GM12875 (cell line): ENCODE measurements around the gene TAF1A.

Experiments
- H3K4me3 ChIP-seq: one replicate; pipeline ENCODE4 v1.5.1; 2011; ENCODE audit warnings: low read depth, low read length, control low read depth
- TF ChIP-seq, protein P1 (sequence below): IDR thresholded peaks from 2 replicates; pipeline ENCODE4 v1.5.1; 2011; ENCODE audit warnings: low read depth, mild to moderate bottlenecking, control low read depth, inconsistent platforms, low read length, moderate library complexity, borderline replicate concordance; ENCODE audit not compliant: insufficient read depth

Gene TAF1A

DNA sequence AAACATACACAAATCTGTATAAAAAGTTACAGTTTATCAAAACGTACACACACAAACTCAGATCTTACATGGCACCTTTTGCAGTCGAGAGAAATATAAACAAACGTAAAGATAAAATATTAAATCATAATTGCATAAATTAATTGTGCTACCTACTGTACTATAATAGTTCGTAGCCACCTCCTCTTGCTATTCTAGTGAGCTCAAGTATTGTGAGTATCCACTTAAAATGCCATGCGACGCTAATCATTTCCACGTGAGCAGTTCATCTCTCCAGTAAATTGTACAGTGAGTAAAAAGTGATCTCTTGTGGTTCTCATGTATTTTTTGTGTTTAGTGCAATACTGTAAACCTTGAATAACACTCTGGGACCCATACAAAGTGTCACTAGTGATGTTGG, 34.5 kb upstream of the TAF1A start:
- TF ChIP-seq, protein P1, sequence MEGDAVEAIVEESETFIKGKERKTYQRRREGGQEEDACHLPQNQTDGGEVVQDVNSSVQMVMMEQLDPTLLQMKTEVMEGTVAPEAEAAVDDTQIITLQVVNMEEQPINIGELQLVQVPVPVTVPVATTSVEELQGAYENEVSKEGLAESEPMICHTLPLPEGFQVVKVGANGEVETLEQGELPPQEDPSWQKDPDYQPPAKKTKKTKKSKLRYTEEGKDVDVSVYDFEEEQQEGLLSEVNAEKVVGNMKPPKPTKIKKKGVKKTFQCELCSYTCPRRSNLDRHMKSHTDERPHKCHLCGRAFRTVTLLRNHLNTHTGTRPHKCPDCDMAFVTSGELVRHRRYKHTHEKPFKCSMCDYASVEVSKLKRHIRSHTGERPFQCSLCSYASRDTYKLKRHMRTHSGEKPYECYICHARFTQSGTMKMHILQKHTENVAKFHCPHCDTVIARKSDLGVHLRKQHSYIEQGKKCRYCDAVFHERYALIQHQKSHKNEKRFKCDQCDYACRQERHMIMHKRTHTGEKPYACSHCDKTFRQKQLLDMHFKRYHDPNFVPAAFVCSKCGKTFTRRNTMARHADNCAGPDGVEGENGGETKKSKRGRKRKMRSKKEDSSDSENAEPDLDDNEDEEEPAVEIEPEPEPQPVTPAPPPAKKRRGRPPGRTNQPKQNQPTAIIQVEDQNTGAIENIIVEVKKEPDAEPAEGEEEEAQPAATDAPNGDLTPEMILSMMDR, result no peak
- no peak overlapping the region for H3K4me3 ChIP-seq

DNA sequence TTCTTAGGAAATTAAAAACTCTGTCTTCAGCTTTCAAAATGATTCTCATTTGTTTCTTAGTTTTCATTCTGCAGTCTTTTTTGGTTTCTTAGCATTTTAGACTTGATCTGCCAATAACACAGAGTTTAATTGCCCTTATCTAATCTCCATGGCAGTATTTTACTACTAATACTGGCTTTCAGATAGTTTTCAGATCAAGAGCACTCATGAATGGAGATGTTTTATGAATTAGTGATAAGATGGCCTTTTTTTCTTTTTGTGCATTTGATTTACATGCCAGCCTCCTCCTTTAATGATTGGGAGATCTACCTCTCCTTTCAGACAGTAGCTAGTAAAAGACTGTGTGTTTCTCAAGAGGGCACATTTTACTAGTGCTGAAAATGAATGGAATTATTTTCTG, 33.7 kb upstream of the TAF1A start:
- TF ChIP-seq, protein P1, result no peak
- no peak overlapping the region for H3K4me3 ChIP-seq

DNA sequence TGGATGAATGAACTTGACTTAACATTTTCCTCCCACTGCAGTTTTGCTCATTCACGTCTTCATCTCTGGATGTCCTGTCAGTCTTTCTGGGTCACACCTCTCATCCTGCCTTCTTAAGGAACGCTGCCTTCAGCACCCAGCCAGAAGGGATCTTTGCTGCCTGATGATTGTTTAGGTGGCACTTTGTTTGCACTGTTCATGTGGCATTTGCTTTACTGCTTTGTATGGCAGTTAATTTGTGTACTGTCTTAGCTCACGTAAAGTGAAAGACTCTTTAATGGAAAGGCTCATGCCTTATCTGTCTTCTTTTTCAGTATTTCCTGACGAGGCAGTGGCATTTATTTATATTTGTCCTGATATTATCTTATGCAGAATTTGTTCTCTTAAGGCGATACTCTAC, 33.0 kb upstream of the TAF1A start:
- no peak overlapping the region for H3K4me3 ChIP-seq
- TF ChIP-seq, protein P1, result no peak

DNA sequence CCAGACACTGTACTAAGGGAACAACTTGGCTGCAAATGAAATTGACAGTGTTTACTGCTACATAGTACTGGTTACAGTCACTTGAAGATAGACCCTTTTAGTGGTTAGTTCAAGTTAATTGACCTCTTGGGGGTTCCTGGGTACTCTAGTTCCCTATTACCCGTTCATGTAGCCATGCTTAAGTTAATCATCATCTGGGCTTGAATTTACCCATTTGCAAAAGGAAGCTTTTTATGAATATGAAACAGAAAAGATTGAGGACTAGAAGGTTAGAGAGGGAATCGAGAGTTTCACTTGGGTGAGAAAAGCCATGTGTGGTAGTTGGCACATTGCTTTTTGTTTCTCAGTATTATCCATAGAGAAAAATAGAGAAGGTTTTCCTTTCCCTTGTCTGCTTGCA, 30.8 kb upstream of the TAF1A start:
- TF ChIP-seq, protein P1, result no peak
- H3K4me3 ChIP-seq, result no peak overlapping the region

DNA sequence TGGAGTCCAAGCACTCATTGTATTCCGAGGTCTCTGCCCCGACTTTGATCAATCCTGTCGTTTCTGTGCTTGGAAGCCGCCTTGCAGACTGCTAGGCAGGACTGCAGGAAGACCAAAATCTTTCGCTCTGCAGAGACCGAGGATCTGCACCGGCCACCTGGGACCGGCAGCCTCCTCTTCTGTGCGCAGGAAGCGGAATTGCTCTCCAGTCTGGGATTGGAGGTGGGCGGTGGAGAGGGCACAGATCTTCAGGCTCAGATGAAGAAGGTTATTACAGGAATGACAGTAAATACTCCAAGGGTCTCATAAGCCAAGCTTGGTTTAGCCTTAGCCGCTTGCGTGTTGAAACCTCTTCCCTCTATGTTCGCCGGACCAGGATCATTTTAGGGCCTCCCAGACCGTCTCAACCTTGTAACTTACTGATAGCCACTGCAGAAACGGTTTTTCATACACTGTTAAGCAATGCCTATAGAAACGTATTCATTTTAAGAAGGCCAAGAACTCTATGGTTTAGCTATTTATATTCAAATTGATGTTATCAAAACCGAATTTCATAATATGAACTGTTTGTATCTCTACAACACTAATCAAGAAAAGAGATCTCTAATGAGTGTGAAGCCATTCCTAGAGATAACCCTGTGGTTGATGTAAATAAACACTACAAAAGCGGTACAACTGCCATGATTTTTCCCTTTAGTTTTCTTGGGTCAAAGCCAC, 29.3 kb upstream of the TAF1A start:
- TF ChIP-seq, protein P1, result no peak
- H3K4me3 ChIP-seq, result peak overlapping the region; percentile 78

DNA sequence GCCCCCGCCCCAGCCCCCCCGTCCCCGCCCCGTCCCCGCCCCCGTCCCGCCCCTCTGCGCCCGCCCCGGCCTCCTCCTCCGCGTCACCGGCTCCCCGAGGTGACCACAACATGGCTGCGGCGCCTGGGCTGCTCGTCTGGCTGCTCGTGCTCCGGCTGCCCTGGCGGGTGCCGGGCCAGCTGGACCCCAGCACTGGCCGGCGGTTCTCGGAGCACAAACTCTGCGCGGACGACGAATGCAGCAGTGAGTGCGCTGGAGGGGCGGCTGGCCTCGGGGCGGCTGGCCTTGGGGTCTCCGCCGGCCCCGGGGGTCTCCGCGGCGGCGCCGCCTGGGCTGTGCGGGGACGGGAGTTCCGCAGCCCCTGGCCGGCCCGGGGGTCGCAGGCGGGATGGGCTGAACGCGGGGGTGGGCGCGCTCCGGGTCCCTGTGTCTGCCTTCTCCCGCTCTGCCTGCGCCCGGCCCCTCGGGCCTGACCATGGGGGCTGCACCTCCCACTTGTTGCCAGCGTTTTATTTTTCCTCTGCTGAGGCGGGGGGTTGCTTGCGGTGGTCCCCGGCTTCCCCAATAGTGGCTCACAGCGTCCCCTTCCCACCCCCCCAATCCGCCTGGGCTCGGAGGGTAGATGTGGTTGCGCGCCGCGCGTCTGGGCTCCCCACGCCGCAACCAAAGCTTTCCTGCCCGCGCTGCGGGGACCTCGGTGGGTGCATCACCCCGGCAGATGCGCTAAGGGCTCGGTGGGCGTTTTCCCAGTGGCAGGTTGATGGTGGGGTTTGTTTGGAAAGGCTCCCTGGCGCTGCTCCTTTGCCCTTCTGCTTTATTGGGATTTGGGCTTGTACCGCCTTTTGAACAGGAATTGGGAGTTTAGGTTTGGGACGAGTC, 28.5 kb upstream of the TAF1A start, which contains the start of gene MIA3:
Gene MIA3 (plus strand): TSS at position 97 of the 879 bp plus-strand sequence. CDS start 14 bp downstream, at position 111.
- H3K4me3 ChIP-seq, result peak within 1 kb of the TSS; percentile 78
- TF ChIP-seq, protein P1, result no peak
